Glutamatergic neuron (in vitro differentiated cells): ENCODE measurements around the gene INTS4. TPM values are rescaled to one million over a fixed set of nuclear protein-coding genes. Genes with fewer than 3 reads are reported as not detected.
"Not testable (repeated sequence)": the region's sequence is repeated elsewhere in the genome, so short reads cannot be mapped to it uniquely, and the experiment has no call there.

Experiments
- DNase-seq: peaks from one replicate; pipeline ENCODE4 v3.0.0; 2022
- H3K27ac Mint-ChIP-seq: one replicate; pipeline ENCODE4 v1.8.0; 2020; ENCODE audit warnings: mild to moderate bottlenecking, mixed read lengths, inconsistent platforms; ENCODE audit not compliant: unreplicated experiment
- H3K27me3 Mint-ChIP-seq: one replicate; pipeline ENCODE4 v1.8.0; 2020; ENCODE audit warnings: mild to moderate bottlenecking, moderate library complexity, mixed read lengths, inconsistent platforms; ENCODE audit not compliant: unreplicated experiment
- H3K36me3 Mint-ChIP-seq: one replicate; pipeline ENCODE4 v1.8.0; 2020; ENCODE audit warnings: mild to moderate bottlenecking, mixed read lengths, inconsistent platforms; ENCODE audit not compliant: unreplicated experiment
- H3K4me1 Mint-ChIP-seq: one replicate; pipeline ENCODE4 v1.8.0; 2020; ENCODE audit warnings: mild to moderate bottlenecking, low read depth, mixed read lengths, inconsistent platforms; ENCODE audit not compliant: unreplicated experiment
- H3K4me3 Mint-ChIP-seq: one replicate; pipeline ENCODE4 v1.8.0; 2020; ENCODE audit warnings: mild to moderate bottlenecking, mixed read lengths, inconsistent platforms; ENCODE audit not compliant: unreplicated experiment
- H3K9me3 Mint-ChIP-seq: one replicate; pipeline ENCODE4 v1.8.0; 2020; ENCODE audit warnings: mild to moderate bottlenecking, moderate library complexity, mixed read lengths, inconsistent platforms; ENCODE audit not compliant: unreplicated experiment
- CTCF ChIP-seq: fragments of 200-600 bp; sonication (generic); IDR thresholded peaks from one replicate; pipeline ENCODE4 v1.5.0; 2021; ENCODE audit not compliant: partially characterized antibody, unreplicated experiment
- total RNA-seq: library from RNA; stranded (reverse); fragmentation: NEBNext Ultra II Directional; extraction: Animal tissue kit (Norgen Biotek cat#: 25700); gene quantifications from one replicate; pipeline ENCODE4 v1.2.1, GENCODE V29; 2021; ENCODE audit not compliant: unreplicated experiment

INTS4 gene
- total RNA-seq, 1 donor from 2014 or later, result 39.9 TPM

- DNase-seq, H3K27me3 Mint-ChIP-seq: not testable (repeated sequence)
Measured at GRCh38 chr11:77891256-77891655, 103.2 kb downstream of the INTS4 start.

GRCh38 chr11:77890619-77891056, 103.8 kb downstream of the INTS4 start:
- H3K36me3 Mint-ChIP-seq, DNase-seq, H3K27me3 Mint-ChIP-seq, H3K4me3 Mint-ChIP-seq, H3K4me1 Mint-ChIP-seq, H3K27ac Mint-ChIP-seq, H3K9me3 Mint-ChIP-seq: not testable (repeated sequence)

More at GRCh38 chr11:77891256-77891655, 103.2 kb downstream of the INTS4 start:
- not testable (repeated sequence) for H3K4me1 Mint-ChIP-seq, H3K36me3 Mint-ChIP-seq, H3K9me3 Mint-ChIP-seq, H3K4me3 Mint-ChIP-seq, H3K27ac Mint-ChIP-seq

GRCh38 chr11:77890100-77890614, 104.3 kb downstream of the INTS4 start:
- not testable (repeated sequence) for H3K4me3 Mint-ChIP-seq, H3K27ac Mint-ChIP-seq, H3K4me1 Mint-ChIP-seq, H3K27me3 Mint-ChIP-seq, H3K9me3 Mint-ChIP-seq, DNase-seq, H3K36me3 Mint-ChIP-seq

GRCh38 chr11:77889045-77889444, 105.4 kb downstream of the INTS4 start:
- not testable (repeated sequence) for H3K36me3 Mint-ChIP-seq, H3K4me1 Mint-ChIP-seq, H3K27me3 Mint-ChIP-seq, H3K4me3 Mint-ChIP-seq, H3K27ac Mint-ChIP-seq, H3K9me3 Mint-ChIP-seq, DNase-seq

GRCh38 chr11:77886401-77886800, 108.1 kb downstream of the INTS4 start:
- no peak overlapping the region for H3K27ac Mint-ChIP-seq
- H3K36me3 Mint-ChIP-seq, result no peaks in the 10 kb centered on the region
- H3K4me1 Mint-ChIP-seq, result no peaks in the 10 kb centered on the region
- TF ChIP-seq CTCF, result no peak
- H3K4me3 Mint-ChIP-seq, result no peak overlapping the region
- no peak for DNase-seq
- H3K9me3 Mint-ChIP-seq, result no peaks in the 10 kb centered on the region
- no peaks in the 10 kb centered on the region for H3K27me3 Mint-ChIP-seq

GRCh38 chr11:77884829-77885190, 109.7 kb downstream of the INTS4 start:
- no peak overlapping the region for H3K27ac Mint-ChIP-seq
- no peaks in the 10 kb centered on the region for H3K27me3 Mint-ChIP-seq
- no peak overlapping the region for H3K4me3 Mint-ChIP-seq
- no peaks in the 10 kb centered on the region for H3K4me1 Mint-ChIP-seq
- no peaks in the 10 kb centered on the region for H3K9me3 Mint-ChIP-seq
- TF ChIP-seq CTCF, result no peak
- no peak for DNase-seq
- H3K36me3 Mint-ChIP-seq, result no peaks in the 10 kb centered on the region

- no peaks in the 10 kb centered on the region for H3K27me3 Mint-ChIP-seq
- H3K4me3 Mint-ChIP-seq, result no peak overlapping the region
- no peaks in the 10 kb centered on the region for H3K9me3 Mint-ChIP-seq
- H3K27ac Mint-ChIP-seq, result no peak overlapping the region
- no peak for TF ChIP-seq CTCF
- H3K4me1 Mint-ChIP-seq, result no peaks in the 10 kb centered on the region
- no peaks in the 10 kb centered on the region for H3K36me3 Mint-ChIP-seq
- no peak for DNase-seq
Measured at GRCh38 chr11:77884186-77884828, 110.2 kb downstream of the INTS4 start.
